ENCODE data around the gene GLUL. TPM values are rescaled to one million over a fixed set of nuclear protein-coding genes. Genes with fewer than 3 reads are reported as not detected.
A peak's percentile ranks its signal among the peaks of the same experiment; 100 is the strongest.

The GLUL gene
- total RNA-seq (100 to 1,000 TPM in 3 of 5 experiments, 10 to 100 TPM in 2; 66.2 to 357 (median 112) TPM), polyA plus RNA-seq (10 to 100 TPM; 44.9 to 57.8 TPM), total RNA-seq (82.9 reads per million, percentile 81 among the genes with 10 or more reads in this experiment)

- H3K36me3 Mint-ChIP-seq, result peaks cover under 1 to 42% (median 10%) of the 10 kb centered on the region in 5 donors
- ChIA-PET CTCF (interaction anchor here (0.7 to 12.1 kb wide), 3 partner anchors 29 to 308 kb away, joined by 3 to 230 read pairs (median 202); no protein-coding TSS in a partner anchor), POLR2A (interaction anchor here (0.7 to 1.9 kb wide), 3 partner anchors 303 to 345 kb away, joined by 3 to 14 read pairs (median 5); no protein-coding TSS in a partner anchor)
- peak within 1 kb of the TSS; percentile 82 to 97 (median 89) for H3K27ac Mint-ChIP-seq
- peaks cover 17 to 45% (median 29%) of the 10 kb centered on the region in 7 donors for H3K4me1 Mint-ChIP-seq
- H3K4me1 ChIP-seq (ENCODE audit: control insufficient read depth in 2 of 2, insufficient read depth in 2 of 2, low read length in 2 of 2), result peaks cover 10 to 14% of the 10 kb centered on the region in 2 donors
- intact Hi-C loops (cut with micrococcal nuclease), result loop anchor here (1.0 to 10.0 kb wide), 14 partner anchors 34 to 1759 kb away; partner anchors contain the start of genes NPL (in 2 of the 2), RGS16 (in 2 of the 2), RNASEL (in 2 of the 2) and CACNA1E (in 1 of the 2)
- peak within 1 kb of the TSS; percentile 64 for H3K27ac ChIP-seq (ENCODE audit: low read depth, low read length)
- H3K36me3 ChIP-seq (ENCODE audit: control insufficient read depth in 2 of 3, insufficient read depth in 3 of 3, low read length in 3 of 3), result peaks cover 0 to 16% (median 0%) of the 10 kb centered on the region in 3 experiments
- peak within 1 kb of the TSS; percentile 73 for H3K4me3 ChIP-seq (ENCODE audit: low read length)
- DNase-seq (peak; percentile 46 to 83 (median 63)), ATAC-seq (peak; percentile 87)
- H3K9me3 Mint-ChIP-seq, result peaks cover 0 to 2% (median 0%) of the 10 kb centered on the region in 11 donors
- H3K9me3 ChIP-seq (ENCODE audit: control insufficient read depth in 2 of 3, low read length in 3 of 3), result no peaks in the 10 kb centered on the region
- H3K27me3 ChIP-seq (ENCODE audit: control insufficient read depth in 2 of 2, insufficient read depth in 2 of 2, low read length in 2 of 2), result no peaks in the 10 kb centered on the region
- H3K27me3 Mint-ChIP-seq, result peaks cover 0 to 25% (median 0%) of the 10 kb centered on the region in 5 donors
- peak within 1 kb of the TSS; percentile 87 to 98 (median 94) for H3K4me3 Mint-ChIP-seq
These were observed at the start of gene GLUL for GRCh38 chr1:182391362-182392049. Gene GLUL, minus strand, starts transcription at chr1:182391790. Its CDS starts 3,053 bp downstream, at chr1:182388737.

- ChIA-PET CTCF (no interaction called here), POLR2A (no interaction called here)
- H3K4me1 ChIP-seq (ENCODE audit: control insufficient read depth in 2 of 2, insufficient read depth in 2 of 2, low read length in 2 of 2), result no peaks in the 10 kb centered on the region
- Mint-ChIP-seq H3K27ac (no peak overlapping the region), H3K4me3 (no peak overlapping the region), H3K9me3 (peaks cover 0 to 14% (median 8%) of the 10 kb centered on the region in 11 donors), H3K4me1 (peaks cover 0 to 3% (median 0%) of the 10 kb centered on the region in 7 donors), H3K36me3 (peaks cover 0 to 6% (median 4%) of the 10 kb centered on the region in 5 donors), H3K27me3 (peaks cover 0 to 20% (median 5%) of the 10 kb centered on the region in 5 donors)
- no peak overlapping the region for H3K27ac ChIP-seq (ENCODE audit: low read depth, low read length)
- intact Hi-C loops (cut with micrococcal nuclease), result no loop called here
- H3K9me3 ChIP-seq (ENCODE audit: control insufficient read depth in 2 of 3, low read length in 3 of 3), result no peaks in the 10 kb centered on the region
- DNase-seq (no peak), ATAC-seq (no peak)
- H3K27me3 ChIP-seq (ENCODE audit: control insufficient read depth in 2 of 2, insufficient read depth in 2 of 2, low read length in 2 of 2), result no peaks in the 10 kb centered on the region
- no peak overlapping the region for H3K4me3 ChIP-seq (ENCODE audit: low read length)
- no peaks in the 10 kb centered on the region for H3K36me3 ChIP-seq (ENCODE audit: control insufficient read depth in 2 of 3, insufficient read depth in 3 of 3, low read length in 3 of 3)
These were observed 46.7 kb upstream of the GLUL start for GRCh38 chr1:182438326-182438725.

GRCh38 chr1:182433580-182433979 lies 42.0 kb upstream of the GLUL start:
- no peak for ATAC-seq
- H3K36me3 ChIP-seq (ENCODE audit: control insufficient read depth in 2 of 3, insufficient read depth in 3 of 3, low read length in 3 of 3), result no peaks in the 10 kb centered on the region
- POLR2A ChIA-PET, result interaction anchor here (0.9 kb wide), 1 partner anchor 341 kb away, joined by 3 read pairs; no protein-coding TSS in a partner anchor
- H3K27me3 ChIP-seq (ENCODE audit: control insufficient read depth in 2 of 2, insufficient read depth in 2 of 2, low read length in 2 of 2), result no peaks in the 10 kb centered on the region
- no peak for DNase-seq
- peaks cover 0 to 10% (median 7%) of the 10 kb centered on the region in 11 donors for H3K9me3 Mint-ChIP-seq
- H3K4me1 Mint-ChIP-seq, result peaks cover 11 to 20% (median 14%) of the 10 kb centered on the region in 7 donors
- intact Hi-C loops (cut with micrococcal nuclease), result no loop called here
- H3K27me3 Mint-ChIP-seq, result peaks cover 0 to 28% (median 5%) of the 10 kb centered on the region in 5 donors
- H3K4me1 ChIP-seq (ENCODE audit: control insufficient read depth in 2 of 2, insufficient read depth in 2 of 2, low read length in 2 of 2), result peaks cover 0 to 8% of the 10 kb centered on the region in 2 donors
- no peak overlapping the region for H3K4me3 Mint-ChIP-seq
- H3K27ac ChIP-seq (ENCODE audit: low read depth, low read length), result no peak overlapping the region
- H3K27ac Mint-ChIP-seq, result no peak overlapping the region
- CTCF ChIA-PET, result no interaction called here
- H3K9me3 ChIP-seq (ENCODE audit: control insufficient read depth in 2 of 3, low read length in 3 of 3), result no peaks in the 10 kb centered on the region
- peaks cover 0 to 6% (median 3%) of the 10 kb centered on the region in 5 donors for H3K36me3 Mint-ChIP-seq
- H3K4me3 ChIP-seq (ENCODE audit: low read length), result no peak overlapping the region

- intact Hi-C loops (cut with micrococcal nuclease), result loop anchor here in 1 of 2 donors (2.0 kb wide), 1 partner anchor 34 kb away; no protein-coding TSS in a partner anchor
- H3K4me3 Mint-ChIP-seq, result peak overlapping the region in 1 of 10 donors; percentile 2
- no peak overlapping the region for H3K27ac Mint-ChIP-seq
- no peak for ATAC-seq
- ChIA-PET POLR2A (no interaction called here), CTCF (no interaction called here)
- Histone ChIP-seq H3K4me3 (ENCODE audit: low read length) (no peak overlapping the region), H3K27ac (ENCODE audit: low read depth, low read length) (no peak overlapping the region), H3K36me3 (ENCODE audit: control insufficient read depth in 2 of 3, insufficient read depth in 3 of 3, low read length in 3 of 3) (no peaks in the 10 kb centered on the region), H3K9me3 (ENCODE audit: control insufficient read depth in 2 of 3, low read length in 3 of 3) (no peaks in the 10 kb centered on the region), H3K4me1 (ENCODE audit: control insufficient read depth in 2 of 2, insufficient read depth in 2 of 2, low read length in 2 of 2) (peaks cover 0 to 8% of the 10 kb centered on the region in 2 donors), H3K27me3 (ENCODE audit: control insufficient read depth in 2 of 2, insufficient read depth in 2 of 2, low read length in 2 of 2) (no peaks in the 10 kb centered on the region)
- no peak for DNase-seq
- no peaks in the 10 kb centered on the region for H3K36me3 Mint-ChIP-seq
- H3K4me1 Mint-ChIP-seq, result peaks cover 11 to 20% (median 14%) of the 10 kb centered on the region in 7 donors
- no peaks in the 10 kb centered on the region for H3K9me3 Mint-ChIP-seq
- peaks cover 0 to 18% (median 0%) of the 10 kb centered on the region in 5 donors for H3K27me3 Mint-ChIP-seq
These were observed 39.7 kb upstream of the GLUL start for GRCh38 chr1:182431278-182431677.

- peaks cover 0 to 23% (median 0%) of the 10 kb centered on the region in 5 donors for H3K27me3 Mint-ChIP-seq
- intact Hi-C loops (cut with micrococcal nuclease), result loop anchor here in 1 of 2 donors (2.0 kb wide), 1 partner anchor 34 kb away; no protein-coding TSS in a partner anchor
These were observed 38.9 kb upstream of the GLUL start for GRCh38 chr1:182430263-182431068.

GRCh38 chr1:182428043-182428442 lies 36.5 kb upstream of the GLUL start:
- no peaks in the 10 kb centered on the region for H3K9me3 Mint-ChIP-seq
- no peak for ATAC-seq
- no peaks in the 10 kb centered on the region for H3K36me3 Mint-ChIP-seq
- intact Hi-C loops (cut with micrococcal nuclease), result no loop called here
- H3K27ac ChIP-seq (ENCODE audit: low read depth, low read length), result no peak overlapping the region
- CTCF ChIA-PET, result no interaction called here
- no peak overlapping the region for H3K4me3 ChIP-seq (ENCODE audit: low read length)
- no peaks in the 10 kb centered on the region for H3K36me3 ChIP-seq (ENCODE audit: control insufficient read depth in 2 of 3, insufficient read depth in 3 of 3, low read length in 3 of 3)
- no peak overlapping the region for H3K4me3 Mint-ChIP-seq
- DNase-seq, result no peak
- H3K9me3 ChIP-seq (ENCODE audit: control insufficient read depth in 2 of 3, low read length in 3 of 3), result no peaks in the 10 kb centered on the region
- POLR2A ChIA-PET, result interaction anchor here (0.5 kb wide), 1 partner anchor 140 kb away, joined by 3 read pairs; no protein-coding TSS in a partner anchor
- H3K27me3 ChIP-seq (ENCODE audit: control insufficient read depth in 2 of 2, insufficient read depth in 2 of 2, low read length in 2 of 2), result no peaks in the 10 kb centered on the region
- peak overlapping the region in 1 of 9 donors; percentile 21 for H3K27ac Mint-ChIP-seq
- H3K4me1 Mint-ChIP-seq, result peaks cover 11 to 20% (median 14%) of the 10 kb centered on the region in 7 donors
- peaks cover 0 to 8% of the 10 kb centered on the region in 2 donors for H3K4me1 ChIP-seq (ENCODE audit: control insufficient read depth in 2 of 2, insufficient read depth in 2 of 2, low read length in 2 of 2)
- peaks cover 0 to 25% (median 5%) of the 10 kb centered on the region in 5 donors for H3K27me3 Mint-ChIP-seq

More at GRCh38 chr1:182430263-182431068, 38.9 kb upstream of the GLUL start:
- no peaks in the 10 kb centered on the region for H3K27me3 ChIP-seq (ENCODE audit: control insufficient read depth in 2 of 2, insufficient read depth in 2 of 2, low read length in 2 of 2)
- no peak overlapping the region for H3K4me3 ChIP-seq (ENCODE audit: low read length)
- H3K9me3 ChIP-seq (ENCODE audit: control insufficient read depth in 2 of 3, low read length in 3 of 3), result no peaks in the 10 kb centered on the region
- ATAC-seq (peak; percentile 86), DNase-seq (peak in 6 of 9 donors; percentile 4 to 41 (median 22))
- H3K4me1 ChIP-seq (ENCODE audit: control insufficient read depth in 2 of 2, insufficient read depth in 2 of 2, low read length in 2 of 2), result peaks cover 0 to 8% of the 10 kb centered on the region in 2 donors
- ChIA-PET CTCF (interaction anchor here (0.6 kb wide), 1 partner anchor 350 kb away, joined by 3 read pairs; no protein-coding TSS in a partner anchor), POLR2A (no interaction called here)
- no peaks in the 10 kb centered on the region for H3K9me3 Mint-ChIP-seq
- H3K36me3 ChIP-seq (ENCODE audit: control insufficient read depth in 2 of 3, insufficient read depth in 3 of 3, low read length in 3 of 3), result no peaks in the 10 kb centered on the region
- H3K36me3 Mint-ChIP-seq, result no peaks in the 10 kb centered on the region
- H3K27ac ChIP-seq (ENCODE audit: low read depth, low read length), result no peak overlapping the region
- H3K4me3 Mint-ChIP-seq, result peak overlapping the region in 2 of 10 donors; percentile 12 to 16
- peaks cover 11 to 20% (median 14%) of the 10 kb centered on the region in 7 donors for H3K4me1 Mint-ChIP-seq
- peak overlapping the region in 2 of 9 donors; percentile 36 to 70 for H3K27ac Mint-ChIP-seq
